GM23248 (cell line): ENCODE results near the gene ZBTB17. TPM values are rescaled to one million over a fixed set of nuclear protein-coding genes. Genes with fewer than 3 reads are reported as not detected.
"Not testable (repeated sequence)": the region's sequence is repeated elsewhere in the genome, so short reads cannot be mapped to it uniquely, and the experiment has no call there.

Experiments used
- DNase-seq: peaks from one replicate; pipeline ENCODE4 v3.0.0-alpha.2; 2015
- H2AFZ ChIP-seq: fragments of 200-600 bp; sonication (generic); 2 replicates; pipeline ENCODE4 v1.6.1; 2016; ENCODE audit warnings: antibody characterized with exemption
- H3F3A ChIP-seq: fragments of 200-600 bp; sonication (generic); 2 replicates; pipeline ENCODE4 v1.6.1; 2016; ENCODE audit warnings: mild to moderate bottlenecking, antibody characterized with exemption, mixed run types; ENCODE audit not compliant: insufficient read depth
- H3K27ac ChIP-seq: fragments of 200-600 bp; sonication (generic); 2 replicates; pipeline ENCODE4 v1.5.1; 2016; ENCODE audit warnings: mild to moderate bottlenecking
- H3K27me3 ChIP-seq: fragments of 200-600 bp; sonication (generic); replicated peaks from 2 replicates; pipeline ENCODE4 v1.6.1; 2016; ENCODE audit warnings: mild to moderate bottlenecking; ENCODE audit not compliant: insufficient read depth
- H3K36me3 ChIP-seq: fragments of 200-600 bp; sonication (generic); 2 replicates; pipeline ENCODE4 v1.6.1; 2016; ENCODE audit warnings: low read depth, mild to moderate bottlenecking
- H3K4me1 ChIP-seq: fragments of 200-600 bp; sonication (generic); 2 replicates; pipeline ENCODE4 v1.6.1; 2016; ENCODE audit warnings: mild to moderate bottlenecking; ENCODE audit not compliant: insufficient read depth
- H3K4me2 ChIP-seq: fragments of 200-600 bp; sonication (generic); one replicate; pipeline ENCODE4 v1.6.1; 2016; ENCODE audit warnings: mild to moderate bottlenecking; ENCODE audit not compliant: unreplicated experiment
- H3K4me3 ChIP-seq: fragments of 200-600 bp; sonication (generic); 2 replicates; pipeline ENCODE4 v1.5.1; 2016; ENCODE audit warnings: mild to moderate bottlenecking
- H3K79me2 ChIP-seq: fragments of 200-600 bp; sonication (generic); 2 replicates; pipeline ENCODE4 v1.6.1; 2016; ENCODE audit warnings: mild to moderate bottlenecking; ENCODE audit not compliant: insufficient read depth
- H3K9ac ChIP-seq: fragments of 200-600 bp; sonication (generic); 2 replicates; pipeline ENCODE4 v1.6.1; 2016; ENCODE audit warnings: mild to moderate bottlenecking
- H3K9me2 ChIP-seq: fragments of 200-600 bp; sonication (generic); 2 replicates; pipeline ENCODE4 v1.6.1; 2016; ENCODE audit warnings: mixed run types, mild to moderate bottlenecking, moderate library complexity; ENCODE audit not compliant: insufficient read depth
- H3K9me3 ChIP-seq: fragments of 200-600 bp; sonication (generic); one replicate; pipeline ENCODE4 v1.6.1; 2017; ENCODE audit warnings: low read depth
- H4K20me1 ChIP-seq: fragments of 200-600 bp; sonication (generic); 2 replicates; pipeline ENCODE4 v1.6.0; 2016; ENCODE audit not compliant: insufficient read depth
- EZH2 ChIP-seq: fragments of 200-600 bp; sonication (generic); IDR thresholded peaks from 2 replicates; pipeline ENCODE4 v1.6.1; 2018; ENCODE audit warnings: antibody characterized with exemption, mild to moderate bottlenecking; ENCODE audit not compliant: insufficient read depth, poor library complexity, severe bottlenecking
- EZH2phosphoT487 ChIP-seq: fragments of 200-600 bp; sonication (generic); IDR thresholded peaks from 2 replicates; pipeline ENCODE4 v1.6.1; 2018; ENCODE audit warnings: antibody characterized with exemption, moderate library complexity, mild to moderate bottlenecking, low read depth; ENCODE audit not compliant: insufficient read depth
- WGBS, 2 experiments: methylation state at CpG; one replicate each; pipeline ENCODE4 v1.1.6; 2015 to 2017; ENCODE audit warnings: low lambda C conversion rate in 2 of 2, low coverage in 1 of 2; ENCODE audit errors: missing lambda C conversion rate in 2 of 2; 5-methylcytosine and 5-hydroxymethylcytosine counted together
- in situ Hi-C: fragments of 300-500 bp; cut with MboI; formaldehyde crosslinking; loops from 2 replicates; pipeline ENCODE4 v1.15.0; 2020
- polyA plus RNA-seq: library from polyadenylated mRNA; unstranded; fragments of >200 nt; fragmentation: Nextera tagmentation; extraction: Ambion mirVana; gene quantifications from 2 replicates; pipeline ENCODE4 v1.2.1, GENCODE V29; 2016
- total RNA-seq: library from RNA; depleted of rRNA; stranded (reverse); fragments of >200 nt; shearing (Covaris generic); gene quantifications from 2 replicates; pipeline ENCODE4 v1.2.3, GENCODE V29; 2014

The ZBTB17 gene
- total and polyA plus RNA-seq, 2 experiments from 2014 or later: 20.5 to 33.2 TPM

GRCh38 chr1:16007671-16008341 is 31.9 kb upstream of the ZBTB17 start:
- Histone ChIP-seq H2AFZ (no peak overlapping the region), H3F3A (peaks cover 14% of the 10 kb centered on the region), H4K20me1 (no peaks in the 10 kb centered on the region), H3K9me3 (no peaks in the 10 kb centered on the region), H3K79me2 (no peaks in the 10 kb centered on the region), H3K9ac (no peak overlapping the region), H3K27me3 (no peaks in the 10 kb centered on the region), H3K27ac (no peak overlapping the region), H3K4me3 (no peak overlapping the region), H3K36me3 (no peaks in the 10 kb centered on the region), H3K9me2 (no peaks in the 10 kb centered on the region), H3K4me2 (no peak overlapping the region), H3K4me1 (peaks cover 13% of the 10 kb centered on the region)
- no peak for TF ChIP-seq EZH2
- no peak for TF ChIP-seq EZH2phosphoT487
- no peak for DNase-seq
- 73 to 81% methylated on average over 6 of the region's 6 CpGs for WGBS, 2 experiments
- in situ Hi-C loops: no loop called here

DNA sequence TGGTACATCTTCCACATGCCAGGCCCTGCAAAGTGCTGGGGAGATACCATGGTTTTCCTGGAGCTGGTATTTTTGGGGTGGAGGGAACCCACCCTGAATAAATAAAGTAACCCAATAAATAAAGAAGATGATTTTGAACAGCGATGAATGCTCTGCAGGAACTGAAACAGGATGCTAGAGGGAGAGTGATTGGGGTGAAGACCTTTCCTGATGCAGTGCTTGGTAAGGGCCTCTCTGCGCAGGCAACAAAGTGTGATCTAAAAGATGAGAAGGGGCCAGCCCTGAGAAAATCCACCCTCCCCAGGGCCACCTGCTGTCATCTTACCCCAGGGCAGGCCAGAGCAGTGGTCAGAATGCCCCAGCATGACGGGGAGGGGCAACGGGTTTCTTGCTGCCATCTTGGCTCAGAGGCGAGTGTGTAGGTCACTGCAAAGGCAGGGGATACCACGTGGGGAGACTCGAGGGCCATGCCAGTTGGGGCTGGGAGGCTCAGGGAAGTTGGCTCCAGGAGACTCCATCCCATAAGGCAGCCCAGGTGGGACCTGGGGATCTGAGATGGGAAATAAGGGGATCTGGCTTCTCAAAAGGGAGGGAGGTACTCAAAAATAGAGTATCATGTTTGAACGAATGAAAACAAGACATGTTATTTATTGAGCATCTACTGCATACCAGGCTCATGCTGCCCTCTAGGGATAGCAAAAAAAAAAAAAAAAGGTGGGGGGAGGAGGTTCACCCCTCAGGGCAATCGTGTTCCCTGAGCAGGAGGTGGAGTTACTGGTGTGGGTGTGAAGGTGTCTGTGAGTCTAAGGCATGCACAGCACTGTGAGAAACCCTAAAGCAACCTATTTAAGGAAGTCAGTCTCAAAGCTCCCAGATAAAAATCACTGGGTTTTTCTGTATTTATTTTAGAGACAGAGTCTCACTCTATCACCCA is 30.9 kb upstream of the ZBTB17 start:
- Histone ChIP-seq H3K9me3 (no peaks in the 10 kb centered on the region), H3F3A (peaks cover 6% of the 10 kb centered on the region), H4K20me1 (no peaks in the 10 kb centered on the region), H3K4me3 (no peak overlapping the region), H3K9ac (no peak overlapping the region), H3K27me3 (no peaks in the 10 kb centered on the region), H3K4me2 (no peak overlapping the region), H3K9me2 (no peaks in the 10 kb centered on the region), H3K27ac (no peak overlapping the region), H3K4me1 (peaks cover 8% of the 10 kb centered on the region), H3K36me3 (no peaks in the 10 kb centered on the region), H3K79me2 (no peaks in the 10 kb centered on the region), H2AFZ (no peak overlapping the region)
- TF ChIP-seq EZH2phosphoT487 (no peak), EZH2 (no peak)
- in situ Hi-C loops: no loop called here
- 68 to 73% methylated on average over 9 of the region's 9 CpGs for WGBS, 2 experiments
- DNase-seq: peak; percentile 60

DNA sequence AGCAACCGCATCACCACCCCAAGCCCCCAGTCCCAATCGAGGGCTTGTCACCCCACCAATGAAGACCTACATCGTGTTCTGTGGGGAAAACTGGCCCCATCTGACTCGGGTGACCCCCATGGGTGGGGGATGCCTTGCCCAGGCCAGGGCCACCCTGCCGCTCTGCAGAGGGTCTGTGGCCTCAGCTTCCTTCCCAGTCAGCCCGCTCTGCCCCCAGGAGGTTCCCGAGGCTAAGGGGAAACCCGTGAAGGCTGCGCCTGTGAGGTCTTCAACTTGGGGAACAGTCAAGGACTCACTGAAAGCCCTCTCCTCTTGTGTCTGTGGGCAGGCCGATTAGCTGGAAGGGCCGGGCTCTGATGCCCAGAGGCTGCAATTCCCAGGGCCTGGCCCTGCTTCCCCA is 30.1 kb upstream of the ZBTB17 start:
- Histone ChIP-seq H3K27me3 (no peaks in the 10 kb centered on the region), H2AFZ (no peak overlapping the region), H4K20me1 (no peaks in the 10 kb centered on the region), H3K4me3 (no peak overlapping the region), H3K27ac (no peak overlapping the region), H3K9me3 (no peaks in the 10 kb centered on the region), H3K4me1 (peaks cover 8% of the 10 kb centered on the region), H3K79me2 (no peaks in the 10 kb centered on the region), H3F3A (no peaks in the 10 kb centered on the region), H3K9me2 (no peaks in the 10 kb centered on the region), H3K9ac (no peak overlapping the region), H3K36me3 (no peaks in the 10 kb centered on the region), H3K4me2 (no peak overlapping the region)
- in situ Hi-C loops: no loop called here
- TF ChIP-seq EZH2phosphoT487: no peak
- no peak for TF ChIP-seq EZH2
- no peak for DNase-seq
- 92 to 96% methylated on average over 11 of the region's 11 CpGs for WGBS, 2 experiments

GRCh38 chr1:16005597-16005996 is 29.7 kb upstream of the ZBTB17 start:
- no peak overlapping the region for H3K27ac ChIP-seq
- no peak overlapping the region for H3K4me3 ChIP-seq
- no peak overlapping the region for H3K4me2 ChIP-seq
- no peaks in the 10 kb centered on the region for H3K36me3 ChIP-seq
- H3K27me3 ChIP-seq: no peaks in the 10 kb centered on the region
- 89 to 90% methylated on average over 5 of the region's 5 CpGs for WGBS, 2 experiments
- peaks cover 8% of the 10 kb centered on the region for H3K4me1 ChIP-seq
- H3K9me2 ChIP-seq: no peaks in the 10 kb centered on the region
- in situ Hi-C loops: no loop called here
- no peaks in the 10 kb centered on the region for H3F3A ChIP-seq
- no peak overlapping the region for H2AFZ ChIP-seq
- no peaks in the 10 kb centered on the region for H3K79me2 ChIP-seq
- no peaks in the 10 kb centered on the region for H4K20me1 ChIP-seq
- H3K9me3 ChIP-seq: no peaks in the 10 kb centered on the region
- DNase-seq: no peak
- TF ChIP-seq EZH2phosphoT487 (no peak), EZH2 (no peak)
- no peak overlapping the region for H3K9ac ChIP-seq

GRCh38 chr1:16001274-16001673 is 25.4 kb upstream of the ZBTB17 start:
- H3K27me3 ChIP-seq, H2AFZ ChIP-seq, H3K9ac ChIP-seq, DNase-seq, H3K4me3 ChIP-seq, H3K4me1 ChIP-seq, H4K20me1 ChIP-seq, H3K36me3 ChIP-seq, in situ Hi-C loops, H3K9me3 ChIP-seq, H3K9me2 ChIP-seq, H3K27ac ChIP-seq, H3F3A ChIP-seq, H3K79me2 ChIP-seq, H3K4me2 ChIP-seq: not testable (repeated sequence)
- WGBS, 2 experiments: 92 to 93% methylated on average over 10 of the region's 10 CpGs
